Measurements from ENCODE around the gene PURA. TPM values are rescaled to one million over a fixed set of nuclear protein-coding genes. Genes with fewer than 3 reads are reported as not detected.
A peak's percentile ranks its signal among the peaks of the same experiment; 100 is the strongest.

The PURA gene
- total RNA-seq, 1 donor from 2014 or later: 9.2 TPM

DNA sequence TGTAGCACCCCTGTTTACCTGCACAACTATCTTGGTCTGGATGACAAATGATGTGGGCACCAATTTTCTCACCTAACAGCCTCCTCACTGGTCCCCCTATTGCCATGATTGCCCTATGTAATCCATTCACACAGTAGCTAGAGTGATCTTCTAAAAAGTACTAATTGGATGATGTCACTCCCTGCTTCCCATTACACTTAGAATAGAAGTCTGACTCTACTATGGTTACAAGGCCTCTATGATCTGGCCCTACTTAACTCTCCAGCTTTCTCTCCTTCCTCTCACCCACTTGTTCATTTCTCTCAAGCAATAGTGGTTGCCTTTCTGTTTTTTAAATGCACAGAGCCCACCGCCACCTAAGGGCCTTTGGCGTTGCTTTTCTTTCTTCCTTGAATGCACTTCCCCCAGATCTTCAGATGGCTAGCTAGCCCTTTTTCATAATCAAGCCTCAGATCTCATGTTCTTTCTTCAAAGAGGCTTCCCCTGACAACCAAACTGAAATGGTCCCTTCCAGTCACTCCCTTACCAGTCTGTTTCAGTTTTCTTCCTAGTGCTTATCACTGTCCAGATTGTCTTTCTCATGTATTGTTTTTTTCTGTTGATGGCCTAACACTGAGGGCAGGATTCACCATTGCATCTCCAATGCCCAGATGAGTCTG, 20.5 kb downstream of the PURA start:
- H3K4me3 Mint-ChIP-seq (ENCODE audit: unreplicated experiment): no peak overlapping the region
- no peaks in the 10 kb centered on the region for H3K36me3 Mint-ChIP-seq (ENCODE audit: low read depth, unreplicated experiment)
- no peaks in the 10 kb centered on the region for H3K27me3 ChIP-seq (ENCODE audit: insufficient read depth, low read length)
- no peaks in the 10 kb centered on the region for H3K36me3 ChIP-seq (ENCODE audit: insufficient read depth, low read length)
- no peak overlapping the region for H2AFZ ChIP-seq (ENCODE audit: low read depth, low read length)
- peaks cover 6% of the 10 kb centered on the region for H3K27me3 Mint-ChIP-seq (ENCODE audit: low read depth, unreplicated experiment)
- DNase-seq (ENCODE audit: low read depth) (no peak), FAIRE-seq (no peak)
- H3K79me2 ChIP-seq (ENCODE audit: insufficient read depth, low read length): peaks cover 3% of the 10 kb centered on the region
- H3K4me1 Mint-ChIP-seq (ENCODE audit: low read depth, unreplicated experiment): peaks cover 19% of the 10 kb centered on the region
- H3K27ac ChIP-seq (ENCODE audit: low read depth, low read length): no peak overlapping the region
- no peak overlapping the region for H3K4me3 ChIP-seq (ENCODE audit: insufficient read depth, low read depth, low read length)
- H4K20me1 ChIP-seq (ENCODE audit: insufficient read depth, low read length): peaks cover 26% of the 10 kb centered on the region
- H3K9me3 Mint-ChIP-seq (ENCODE audit: unreplicated experiment): no peaks in the 10 kb centered on the region
- TF ChIP-seq CTCF (IDR thresholded peaks at IDR 0.05; ENCODE audit: insufficient read depth, low read depth, low read length) (no peak), EZH2 (IDR thresholded peaks at IDR 0.05; ENCODE audit: insufficient read depth, low read length) (no peak)
- H3K9me3 ChIP-seq (ENCODE audit: insufficient read depth, low read depth, low read length): no peaks in the 10 kb centered on the region
- H3K27ac Mint-ChIP-seq (ENCODE audit: unreplicated experiment): peak overlapping the region; percentile 13
- H3K9ac ChIP-seq (ENCODE audit: low read length): no peak overlapping the region
- H3K4me1 ChIP-seq (ENCODE audit: insufficient read depth, low read length): peaks cover 15% of the 10 kb centered on the region
- H3K4me2 ChIP-seq (ENCODE audit: low read length): no peak overlapping the region

DNA sequence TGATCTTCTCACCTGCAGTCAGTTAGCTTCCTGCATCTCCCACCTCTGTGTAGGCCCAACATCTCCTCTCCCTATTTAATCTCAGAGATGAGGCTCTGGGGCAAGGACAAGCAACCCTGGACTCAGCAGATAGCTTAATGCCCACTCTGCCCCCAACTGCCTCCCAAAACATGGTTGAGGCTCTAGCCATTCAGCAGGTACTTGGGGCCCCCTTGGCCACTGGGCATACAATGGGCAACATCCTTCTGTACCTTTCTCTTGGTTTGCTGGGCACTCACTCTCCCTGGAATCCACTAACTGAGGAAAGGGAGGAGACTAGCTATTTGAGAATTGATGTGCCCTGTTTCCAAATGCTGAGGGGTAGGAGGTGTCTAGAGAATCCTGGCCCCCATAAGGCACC, 21.2 kb downstream of the PURA start:
- Mint-ChIP-seq H3K36me3 (ENCODE audit: low read depth, unreplicated experiment) (no peaks in the 10 kb centered on the region), H3K4me3 (ENCODE audit: unreplicated experiment) (no peak overlapping the region), H3K27ac (ENCODE audit: unreplicated experiment) (peak overlapping the region; percentile 13), H3K4me1 (ENCODE audit: low read depth, unreplicated experiment) (peaks cover 19% of the 10 kb centered on the region), H3K27me3 (ENCODE audit: low read depth, unreplicated experiment) (peaks cover 7% of the 10 kb centered on the region), H3K9me3 (ENCODE audit: unreplicated experiment) (peaks cover under 1% of the 10 kb centered on the region)
- H3K27me3 ChIP-seq (ENCODE audit: insufficient read depth, low read length): no peaks in the 10 kb centered on the region
- no peak for FAIRE-seq
- H3K36me3 ChIP-seq (ENCODE audit: insufficient read depth, low read length): no peaks in the 10 kb centered on the region
- no peak overlapping the region for H3K27ac ChIP-seq (ENCODE audit: low read depth, low read length)
- peaks cover 15% of the 10 kb centered on the region for H3K4me1 ChIP-seq (ENCODE audit: insufficient read depth, low read length)
- TF ChIP-seq EZH2 (IDR thresholded peaks at IDR 0.05; ENCODE audit: insufficient read depth, low read length): no peak
- no peak overlapping the region for H2AFZ ChIP-seq (ENCODE audit: low read depth, low read length)
- H3K4me2 ChIP-seq (ENCODE audit: low read length): no peak overlapping the region
- no peak for DNase-seq (ENCODE audit: low read depth)
- H3K9me3 ChIP-seq (ENCODE audit: insufficient read depth, low read depth, low read length): no peaks in the 10 kb centered on the region
- peaks cover 27% of the 10 kb centered on the region for H4K20me1 ChIP-seq (ENCODE audit: insufficient read depth, low read length)
- H3K79me2 ChIP-seq (ENCODE audit: insufficient read depth, low read length): peaks cover 3% of the 10 kb centered on the region
- no peak overlapping the region for H3K9ac ChIP-seq (ENCODE audit: low read length)
- no peak overlapping the region for H3K4me3 ChIP-seq (ENCODE audit: insufficient read depth, low read depth, low read length)

- Histone ChIP-seq H3K79me2 (ENCODE audit: insufficient read depth, low read length) (no peaks in the 10 kb centered on the region), H3K27ac (ENCODE audit: low read depth, low read length) (no peak overlapping the region), H3K4me1 (ENCODE audit: insufficient read depth, low read length) (peaks cover 10% of the 10 kb centered on the region), H3K9ac (ENCODE audit: low read length) (no peak overlapping the region), H4K20me1 (ENCODE audit: insufficient read depth, low read length) (peaks cover 41% of the 10 kb centered on the region), H3K9me3 (ENCODE audit: insufficient read depth, low read depth, low read length) (no peaks in the 10 kb centered on the region), H3K4me3 (ENCODE audit: insufficient read depth, low read depth, low read length) (no peak overlapping the region), H2AFZ (ENCODE audit: low read depth, low read length) (no peak overlapping the region), H3K27me3 (ENCODE audit: insufficient read depth, low read length) (no peaks in the 10 kb centered on the region), H3K36me3 (ENCODE audit: insufficient read depth, low read length) (no peaks in the 10 kb centered on the region), H3K4me2 (ENCODE audit: low read length) (no peak overlapping the region)
- H3K27ac Mint-ChIP-seq (ENCODE audit: unreplicated experiment): no peak overlapping the region
- H3K4me1 Mint-ChIP-seq (ENCODE audit: low read depth, unreplicated experiment): peaks cover 15% of the 10 kb centered on the region
- no peak overlapping the region for H3K4me3 Mint-ChIP-seq (ENCODE audit: unreplicated experiment)
- no peak for TF ChIP-seq EZH2 (IDR thresholded peaks at IDR 0.05; ENCODE audit: insufficient read depth, low read length)
- TF ChIP-seq CTCF (IDR thresholded peaks at IDR 0.05; ENCODE audit: insufficient read depth, low read depth, low read length): no peak
- no peak for FAIRE-seq
- peaks cover 2% of the 10 kb centered on the region for H3K9me3 Mint-ChIP-seq (ENCODE audit: unreplicated experiment)
- no peak for DNase-seq (ENCODE audit: low read depth)
- H3K27me3 Mint-ChIP-seq (ENCODE audit: low read depth, unreplicated experiment): peaks cover 17% of the 10 kb centered on the region
- H3K36me3 Mint-ChIP-seq (ENCODE audit: low read depth, unreplicated experiment): no peaks in the 10 kb centered on the region
These were observed 22.7 kb downstream of the PURA start for GRCh38 chr5:140136624-140137023.
